KMS-11 (cell line): ENCODE results near the gene FXYD2.

ENCODE experiments used
- H2AFZ ChIP-seq: fragments of 200-600 bp; sonication (generic); 2 replicates; pipeline ENCODE4 v1.6.1; 2016; ENCODE audit warnings: antibody characterized with exemption, mixed run types, low read depth
- H3K27ac ChIP-seq: fragments of 200-600 bp; sonication (generic); 2 replicates; pipeline ENCODE4 v1.6.1; 2016; ENCODE audit warnings: mild to moderate bottlenecking, mixed run types
- H3K27me3 ChIP-seq: fragments of 200-600 bp; sonication (generic); 2 replicates; pipeline ENCODE4 v1.6.1; 2017; ENCODE audit warnings: mild to moderate bottlenecking, low read depth, mixed run types, moderate library complexity; ENCODE audit not compliant: insufficient read depth
- H3K36me3 ChIP-seq: fragments of 200-600 bp; sonication (generic); 2 replicates; pipeline ENCODE4 v1.6.1; 2017; ENCODE audit warnings: mild to moderate bottlenecking, mixed run types; ENCODE audit not compliant: insufficient read depth
- H3K4me1 ChIP-seq: fragments of 200-600 bp; sonication (generic); 2 replicates; pipeline ENCODE4 v1.6.1; 2016; ENCODE audit warnings: mild to moderate bottlenecking, low read depth, mixed run types; ENCODE audit not compliant: poor library complexity, severe bottlenecking
- H3K4me2 ChIP-seq: fragments of 200-600 bp; sonication (generic); 2 replicates; pipeline ENCODE4 v1.7.0; 2016; ENCODE audit warnings: mild to moderate bottlenecking, mixed run types
- H3K4me3 ChIP-seq: fragments of 200-600 bp; sonication (generic); IDR thresholded peaks from 2 replicates; pipeline ENCODE4 v1.6.1; 2017; ENCODE audit warnings: low read depth, low read length, mixed read lengths; ENCODE audit not compliant: insufficient read depth
- H3K79me2 ChIP-seq: fragments of 200-600 bp; sonication (generic); 2 replicates; pipeline ENCODE4 v1.6.1; 2016; ENCODE audit warnings: low read depth, mixed run types; ENCODE audit not compliant: insufficient read depth
- H3K9ac ChIP-seq: fragments of 200-600 bp; sonication (generic); 2 replicates; pipeline ENCODE4 v1.6.1; 2016; ENCODE audit warnings: mild to moderate bottlenecking, mixed run types
- H4K20me1 ChIP-seq: fragments of 200-600 bp; sonication (generic); 2 replicates; pipeline ENCODE4 v1.6.1; 2016; ENCODE audit warnings: mild to moderate bottlenecking, mixed run types; ENCODE audit not compliant: insufficient read depth
- TF ChIP-seq, protein P1 (sequence below): fragments of 200-600 bp; sonication (generic); conservative IDR thresholded peaks from 2 replicates; pipeline ENCODE4 v1.6.1; 2017; ENCODE audit warnings: low read depth, mild to moderate bottlenecking, antibody characterized with exemption, low read length, moderate library complexity, mixed read lengths

FXYD2 gene

DNA sequence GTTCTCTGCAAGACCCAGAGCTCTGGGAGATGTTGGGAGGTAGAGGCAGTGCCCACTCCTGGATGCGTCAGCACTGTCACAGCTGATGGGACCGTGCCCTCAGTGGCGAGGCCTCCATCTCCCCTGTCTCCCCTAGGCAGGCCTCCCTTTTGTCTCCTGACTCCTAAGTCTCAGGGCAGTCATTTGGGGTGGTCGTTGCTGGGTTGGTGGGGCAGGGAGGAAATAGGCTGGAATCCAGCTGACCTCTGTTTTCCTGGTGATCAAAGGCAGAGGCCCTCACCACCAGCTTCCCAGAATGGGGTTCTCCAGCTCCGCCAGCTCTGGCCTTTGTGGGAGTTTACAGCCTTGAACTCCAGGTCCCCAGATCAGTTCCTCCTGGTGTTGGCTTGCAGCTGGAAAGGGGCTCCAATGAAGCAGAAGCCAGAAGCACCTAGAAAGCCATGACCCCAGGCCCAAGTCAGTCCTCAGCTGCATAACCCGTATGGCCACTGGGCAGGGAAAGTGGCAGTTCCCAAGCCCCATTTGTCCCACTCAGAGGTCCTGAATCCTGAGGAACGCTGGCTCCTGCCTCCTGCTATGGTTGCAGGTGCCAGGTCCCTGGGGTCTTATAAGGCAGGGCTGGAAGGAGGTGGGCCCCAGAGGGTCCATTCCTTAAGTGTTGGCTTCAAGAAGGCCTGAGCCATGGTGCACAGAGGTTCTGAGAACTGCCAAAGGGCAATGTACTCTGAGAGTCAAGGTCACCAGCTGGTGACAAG lies 7.3 kb upstream of the FXYD2 start:
- Histone ChIP-seq H3K9ac (no peak overlapping the region), H2AFZ (no peak overlapping the region), H4K20me1 (no peaks in the 10 kb centered on the region), H3K27me3 (no peaks in the 10 kb centered on the region), H3K27ac (no peak overlapping the region), H3K4me2 (no peak overlapping the region), H3K79me2 (no peaks in the 10 kb centered on the region), H3K36me3 (no peaks in the 10 kb centered on the region), H3K4me3 (no peak overlapping the region), H3K4me1 (no peaks in the 10 kb centered on the region)
- TF ChIP-seq, protein P1, sequence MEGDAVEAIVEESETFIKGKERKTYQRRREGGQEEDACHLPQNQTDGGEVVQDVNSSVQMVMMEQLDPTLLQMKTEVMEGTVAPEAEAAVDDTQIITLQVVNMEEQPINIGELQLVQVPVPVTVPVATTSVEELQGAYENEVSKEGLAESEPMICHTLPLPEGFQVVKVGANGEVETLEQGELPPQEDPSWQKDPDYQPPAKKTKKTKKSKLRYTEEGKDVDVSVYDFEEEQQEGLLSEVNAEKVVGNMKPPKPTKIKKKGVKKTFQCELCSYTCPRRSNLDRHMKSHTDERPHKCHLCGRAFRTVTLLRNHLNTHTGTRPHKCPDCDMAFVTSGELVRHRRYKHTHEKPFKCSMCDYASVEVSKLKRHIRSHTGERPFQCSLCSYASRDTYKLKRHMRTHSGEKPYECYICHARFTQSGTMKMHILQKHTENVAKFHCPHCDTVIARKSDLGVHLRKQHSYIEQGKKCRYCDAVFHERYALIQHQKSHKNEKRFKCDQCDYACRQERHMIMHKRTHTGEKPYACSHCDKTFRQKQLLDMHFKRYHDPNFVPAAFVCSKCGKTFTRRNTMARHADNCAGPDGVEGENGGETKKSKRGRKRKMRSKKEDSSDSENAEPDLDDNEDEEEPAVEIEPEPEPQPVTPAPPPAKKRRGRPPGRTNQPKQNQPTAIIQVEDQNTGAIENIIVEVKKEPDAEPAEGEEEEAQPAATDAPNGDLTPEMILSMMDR: no peak

DNA sequence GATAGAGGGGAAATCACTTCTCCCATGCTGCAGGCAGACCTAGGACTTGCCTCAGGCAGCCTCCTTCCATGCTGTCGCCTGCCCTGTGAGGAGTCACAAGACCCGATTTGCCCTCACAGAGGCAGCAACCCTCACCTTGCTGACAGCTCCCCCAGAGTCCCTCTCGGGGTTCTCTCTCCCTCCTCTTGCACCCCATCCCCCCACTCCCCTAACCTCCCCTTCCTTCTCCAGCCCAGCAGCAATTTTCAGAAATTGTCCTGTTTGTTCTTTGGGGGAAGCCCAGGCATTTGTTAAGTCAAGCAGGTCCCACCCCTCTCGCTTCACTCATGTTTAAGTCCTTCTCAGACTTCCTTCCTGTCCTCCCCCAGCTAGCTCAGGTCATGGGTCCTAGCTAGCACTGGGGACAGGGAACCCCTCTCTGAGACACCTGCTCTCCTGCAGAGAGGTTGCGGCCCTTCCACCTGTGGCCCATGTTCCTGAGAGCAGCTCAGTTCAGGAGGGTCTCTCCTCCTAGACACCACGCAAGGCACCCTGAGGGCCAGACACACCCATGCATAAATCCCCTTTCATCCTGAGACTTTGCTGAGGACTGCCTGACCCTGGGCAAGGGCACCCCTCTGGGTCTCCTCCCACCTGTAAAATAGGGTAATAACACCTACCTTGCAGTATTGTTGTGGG lies 6.3 kb upstream of the FXYD2 start:
- H3K4me1 ChIP-seq: no peaks in the 10 kb centered on the region
- H4K20me1 ChIP-seq: no peaks in the 10 kb centered on the region
- H3K4me3 ChIP-seq: no peak overlapping the region
- no peak overlapping the region for H3K9ac ChIP-seq
- no peaks in the 10 kb centered on the region for H3K36me3 ChIP-seq
- no peaks in the 10 kb centered on the region for H3K27me3 ChIP-seq
- H3K79me2 ChIP-seq: no peaks in the 10 kb centered on the region
- H2AFZ ChIP-seq: no peak overlapping the region
- no peak overlapping the region for H3K4me2 ChIP-seq
- TF ChIP-seq, protein P1: no peak
- H3K27ac ChIP-seq: no peak overlapping the region

DNA sequence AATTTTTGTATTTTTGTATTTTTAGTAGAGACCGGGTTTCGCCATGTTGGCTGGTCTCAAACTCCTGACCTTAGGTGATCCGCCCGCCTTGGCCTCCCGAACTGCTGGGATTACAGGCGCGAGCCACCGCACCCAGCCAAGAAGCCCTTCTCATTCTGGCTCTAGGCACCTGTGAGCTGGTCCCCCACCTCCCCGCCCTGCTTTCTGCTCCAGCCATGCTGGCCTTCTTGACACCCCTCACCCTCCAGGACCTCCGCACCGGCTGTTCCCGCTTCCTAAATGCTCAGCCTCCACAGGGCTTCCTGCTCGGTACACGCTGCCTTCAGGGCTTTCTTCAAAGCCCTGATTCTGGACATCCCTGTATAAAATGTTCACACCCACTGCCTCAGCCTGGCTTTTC lies 5.5 kb upstream of the FXYD2 start:
- Histone ChIP-seq H3K4me1 (no peaks in the 10 kb centered on the region), H3K4me2 (no peak overlapping the region), H2AFZ (no peak overlapping the region), H4K20me1 (no peaks in the 10 kb centered on the region), H3K4me3 (no peak overlapping the region), H3K9ac (no peak overlapping the region), H3K27me3 (no peaks in the 10 kb centered on the region), H3K27ac (no peak overlapping the region), H3K36me3 (no peaks in the 10 kb centered on the region), H3K79me2 (no peaks in the 10 kb centered on the region)
- TF ChIP-seq, protein P1: no peak

DNA sequence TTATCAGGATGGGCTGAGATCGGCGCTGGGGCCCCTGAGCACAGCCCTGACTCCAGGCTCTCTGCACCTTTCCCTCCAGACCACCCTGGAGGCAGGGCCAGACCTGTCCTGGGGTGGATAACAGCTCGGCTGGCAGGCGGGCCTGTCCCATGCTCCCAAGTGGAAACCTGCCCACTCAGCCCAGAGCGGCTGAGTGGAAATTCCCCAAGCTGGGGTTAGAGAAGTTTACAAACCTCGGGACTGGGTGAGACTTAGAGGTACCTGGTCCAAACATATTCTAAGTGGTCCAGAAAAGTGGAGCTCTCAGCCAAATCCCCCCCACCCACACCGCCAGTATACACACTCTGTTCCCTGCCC lies 4.8 kb upstream of the FXYD2 start:
- H3K4me2 ChIP-seq: no peak overlapping the region
- no peak overlapping the region for H3K4me3 ChIP-seq
- no peaks in the 10 kb centered on the region for H3K27me3 ChIP-seq
- no peaks in the 10 kb centered on the region for H4K20me1 ChIP-seq
- no peak overlapping the region for H3K27ac ChIP-seq
- no peak overlapping the region for H2AFZ ChIP-seq
- H3K79me2 ChIP-seq: no peaks in the 10 kb centered on the region
- H3K36me3 ChIP-seq: no peaks in the 10 kb centered on the region
- no peak overlapping the region for H3K9ac ChIP-seq
- no peaks in the 10 kb centered on the region for H3K4me1 ChIP-seq
- TF ChIP-seq, protein P1: no peak
